Stimulated activated CD8-positive, alpha-beta memory T cell treated with anti-CD3 and anti-CD28 coated beads, Interleukin-4, amount 100 ng/mL, for 1 hour (primary cell): ENCODE data around the gene IGF1R.

Experiments
- DNase-seq, 2 donors: peaks; one replicate each; pipeline ENCODE4 v3.0.0-alpha.2; 2020; ENCODE audit warnings: low read depth in 2 of 2, low spot score in 1 of 2

The IGF1R gene

DNA sequence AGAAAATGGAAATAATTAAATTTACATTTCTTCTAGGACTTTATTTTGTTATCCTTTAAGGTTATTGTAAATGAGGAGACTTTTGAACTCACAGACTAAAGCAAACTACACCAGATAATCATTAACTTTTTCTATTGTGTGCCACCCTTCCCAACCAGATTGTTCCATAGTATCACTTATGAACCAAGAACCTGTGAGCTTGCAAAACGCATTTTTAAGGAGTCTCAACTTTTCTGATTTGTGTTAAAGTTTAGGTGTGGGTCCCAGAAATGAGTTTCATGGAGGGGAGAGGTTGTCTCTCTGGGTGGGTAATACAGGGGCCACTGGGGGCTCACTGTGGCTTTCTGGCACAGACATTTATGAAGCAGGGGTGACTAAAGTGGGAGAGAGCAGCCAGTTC lies 75.7 kb downstream of the IGF1R start:
- no peak for DNase-seq

DNA sequence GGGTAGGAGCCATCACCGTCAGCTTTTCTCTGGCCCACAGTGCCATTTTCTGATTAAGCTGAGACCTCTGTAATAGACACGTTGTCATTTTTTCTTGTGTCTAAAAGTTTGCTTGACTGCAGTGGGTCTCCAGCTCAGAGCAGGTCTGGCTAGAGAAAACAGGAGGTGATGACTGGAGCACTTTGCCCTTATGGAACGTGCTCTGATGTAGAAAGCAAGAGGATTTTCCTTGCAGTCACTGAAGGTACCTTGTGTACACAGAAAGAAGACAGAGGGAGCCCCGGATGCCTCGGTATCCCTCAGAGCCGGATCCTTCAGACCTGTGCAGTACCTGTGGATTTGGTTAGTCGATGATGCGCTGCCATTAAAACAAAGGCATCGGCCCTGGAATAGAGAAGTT lies 76.2 kb downstream of the IGF1R start:
- no peak for DNase-seq

DNA sequence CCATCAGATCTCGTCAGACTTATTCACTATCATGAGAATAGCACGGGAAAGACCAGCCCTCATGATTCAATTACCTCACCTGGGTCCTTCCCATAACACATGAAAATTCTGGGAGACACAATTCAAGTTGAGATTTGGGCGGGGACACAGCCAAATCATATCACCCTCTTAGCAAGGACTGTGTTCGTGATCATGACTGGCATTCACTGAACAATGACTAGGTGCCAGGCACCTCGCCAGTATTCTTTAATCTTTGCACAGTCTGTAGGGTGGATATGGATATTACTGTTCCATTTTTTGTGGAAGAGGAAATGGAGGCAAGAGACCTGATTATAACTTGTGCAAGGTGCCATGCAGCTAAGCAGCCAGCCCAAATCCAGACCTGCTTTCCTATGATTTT lies 77.5 kb downstream of the IGF1R start:
- no peak for DNase-seq

DNA sequence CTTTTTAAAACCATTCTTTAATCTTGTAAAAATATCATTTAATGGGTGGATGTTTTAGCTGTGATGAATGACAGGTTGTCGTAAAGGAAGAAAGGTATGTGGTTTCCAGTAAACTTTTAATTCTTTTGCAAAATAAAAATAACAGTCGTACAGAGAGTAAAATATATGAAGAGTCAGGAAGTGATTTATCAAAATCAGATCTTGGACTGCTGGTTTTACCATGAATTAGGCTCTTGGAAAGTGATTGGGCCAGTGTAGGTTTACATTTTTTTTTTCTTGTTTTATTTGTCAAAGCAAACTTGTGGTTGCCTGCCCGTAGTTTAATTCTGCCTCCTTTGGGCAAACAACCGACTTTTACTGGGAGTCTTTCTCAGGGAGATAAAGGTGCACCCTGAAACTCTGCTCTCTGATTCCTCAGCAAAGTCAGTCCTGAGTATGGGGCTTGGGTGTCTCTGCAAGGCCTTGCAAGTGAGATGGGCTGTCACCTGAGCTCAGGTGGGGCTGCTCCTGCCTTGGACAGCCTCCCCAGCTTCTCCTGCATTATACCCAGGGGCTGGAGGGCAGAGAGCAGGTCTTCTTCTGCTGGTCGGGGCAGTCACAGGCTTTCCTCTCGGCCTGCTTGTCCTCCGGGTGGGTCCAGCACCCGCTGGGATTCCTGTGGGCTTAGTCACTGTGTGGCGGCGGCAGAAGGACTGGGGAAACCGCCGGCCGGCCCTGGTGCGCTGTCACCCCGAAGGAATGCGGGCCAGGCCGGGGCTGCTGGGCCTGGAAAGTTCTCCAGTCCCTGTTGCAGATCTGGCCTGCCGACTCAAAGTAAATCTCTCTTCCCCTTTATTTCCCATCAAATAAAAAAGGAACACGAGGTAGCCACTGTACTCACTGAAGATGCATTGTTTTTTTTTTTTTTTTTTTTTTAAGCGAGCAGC lies 79.0 kb downstream of the IGF1R start:
- DNase-seq, result no peak

DNA sequence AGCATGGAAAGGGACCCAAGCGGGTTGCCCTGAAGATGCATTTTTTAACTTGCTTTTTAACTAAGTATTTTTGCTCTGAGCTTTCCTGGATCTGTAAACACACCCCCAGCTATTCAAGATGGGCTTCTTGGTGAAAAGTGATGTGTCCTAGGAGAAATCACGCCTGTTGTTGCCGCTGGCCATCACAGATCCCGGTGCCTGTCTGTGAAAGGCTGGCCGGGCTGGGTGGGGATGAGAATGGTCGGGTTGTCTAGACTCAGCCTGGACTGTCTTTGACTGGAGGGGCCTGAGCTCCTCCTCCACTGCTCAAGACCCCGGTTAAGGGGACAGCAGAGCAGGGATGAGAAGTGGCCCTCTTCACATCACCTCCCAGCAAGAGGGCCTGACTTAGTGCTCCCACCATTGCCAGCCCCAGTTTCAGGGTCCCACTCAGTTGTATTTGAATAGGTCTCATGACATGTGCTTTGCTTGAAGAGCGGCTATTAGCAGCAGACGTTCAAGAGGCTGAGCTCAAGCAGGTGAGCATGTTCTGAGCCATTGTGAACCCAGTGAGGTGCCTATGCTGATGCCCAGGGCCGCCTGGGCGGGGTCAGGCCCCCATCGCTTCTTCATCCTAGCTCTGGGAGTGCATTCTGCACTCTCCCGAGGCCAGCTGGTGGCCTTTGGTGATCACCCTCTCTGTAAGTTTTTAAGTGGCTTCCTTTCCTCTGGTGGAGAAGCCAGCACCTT lies 79.9 kb downstream of the IGF1R start:
- DNase-seq, result no peak

DNA sequence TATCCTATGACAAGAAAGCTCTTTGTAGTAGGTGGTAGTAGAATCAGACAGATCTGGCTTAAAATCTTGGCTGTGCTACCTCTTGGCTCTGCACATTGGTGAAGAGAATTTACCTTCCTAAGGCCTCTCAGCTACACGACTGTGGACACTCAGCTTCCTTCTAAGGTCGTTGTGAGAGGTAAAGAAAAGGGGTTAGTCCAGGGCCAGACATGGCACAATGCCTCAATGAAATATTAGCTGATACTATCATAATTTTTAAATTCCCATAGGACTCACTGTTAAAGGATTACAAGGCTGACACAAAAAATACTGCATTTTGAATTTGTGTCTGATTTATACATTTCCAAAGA lies 80.4 kb downstream of the IGF1R start:
- DNase-seq, result no peak

DNA sequence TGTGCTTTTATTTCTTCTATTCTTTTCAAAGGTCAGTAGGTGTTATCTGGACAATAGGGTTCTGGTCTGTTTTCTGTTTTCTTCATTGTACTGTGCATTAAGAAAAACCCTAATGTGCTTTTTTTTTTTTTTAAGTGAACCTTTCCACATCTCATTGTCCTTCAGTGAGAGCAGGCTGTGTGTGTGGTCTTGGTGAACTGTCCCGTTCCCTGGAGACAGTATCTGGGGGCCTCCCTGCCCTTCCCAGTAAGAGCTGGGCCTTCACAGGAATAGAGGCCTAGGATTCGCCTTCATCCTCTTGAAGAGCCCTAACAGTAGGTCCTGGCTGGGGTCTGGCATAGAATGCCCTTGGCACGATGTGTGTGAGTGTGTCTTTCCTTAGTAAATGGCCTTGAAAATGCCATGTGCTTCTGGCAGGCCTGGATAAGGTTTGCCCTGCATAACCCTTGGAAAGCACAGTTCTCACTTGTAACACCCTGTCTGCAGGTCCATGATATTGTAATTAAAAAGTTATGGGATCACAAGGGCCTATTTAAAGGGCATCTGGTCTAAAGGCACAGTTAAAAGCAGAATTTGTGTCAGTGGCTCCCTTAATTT lies 81.2 kb downstream of the IGF1R start:
- no peak for DNase-seq

DNA sequence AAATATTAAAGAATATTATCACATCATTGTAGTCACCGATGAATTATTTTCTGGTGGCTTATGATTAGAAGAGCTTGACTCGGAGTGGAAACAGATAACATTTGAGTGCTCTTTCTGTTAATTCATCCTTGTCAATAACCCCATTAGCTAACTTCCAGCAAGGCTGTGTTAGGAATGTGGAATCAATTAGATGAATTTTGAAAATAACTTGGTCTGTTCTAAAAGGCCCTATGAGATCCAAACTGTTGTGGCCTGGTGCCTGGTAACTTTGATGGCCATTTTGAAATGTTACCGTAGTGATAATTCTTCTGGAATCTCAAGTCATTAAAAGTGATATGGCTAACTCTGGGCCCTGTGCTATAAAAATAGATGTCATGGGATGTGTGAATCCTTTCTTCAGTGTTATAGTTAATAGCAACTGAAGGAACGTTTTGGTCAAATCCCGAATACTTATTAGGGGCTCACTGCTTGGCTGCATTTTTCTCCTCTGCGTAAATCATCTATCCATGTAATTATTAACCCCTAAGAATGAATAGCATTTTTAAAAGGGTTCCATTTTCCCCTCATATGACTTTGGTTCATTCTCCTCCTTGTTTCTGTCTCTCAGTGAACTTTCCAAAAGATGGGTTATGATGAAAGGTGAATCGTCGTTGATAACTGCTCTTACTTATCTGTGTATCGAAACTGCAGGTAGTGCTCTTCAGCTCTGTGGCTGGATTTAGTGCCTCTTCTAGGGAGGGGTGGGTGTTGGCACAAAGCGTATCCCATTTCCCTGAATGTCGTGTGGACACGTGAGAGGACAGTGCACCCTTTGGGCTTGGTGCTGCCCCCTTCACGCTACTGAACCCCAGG lies 82.7 kb downstream of the IGF1R start:
- DNase-seq, result no peak

DNA sequence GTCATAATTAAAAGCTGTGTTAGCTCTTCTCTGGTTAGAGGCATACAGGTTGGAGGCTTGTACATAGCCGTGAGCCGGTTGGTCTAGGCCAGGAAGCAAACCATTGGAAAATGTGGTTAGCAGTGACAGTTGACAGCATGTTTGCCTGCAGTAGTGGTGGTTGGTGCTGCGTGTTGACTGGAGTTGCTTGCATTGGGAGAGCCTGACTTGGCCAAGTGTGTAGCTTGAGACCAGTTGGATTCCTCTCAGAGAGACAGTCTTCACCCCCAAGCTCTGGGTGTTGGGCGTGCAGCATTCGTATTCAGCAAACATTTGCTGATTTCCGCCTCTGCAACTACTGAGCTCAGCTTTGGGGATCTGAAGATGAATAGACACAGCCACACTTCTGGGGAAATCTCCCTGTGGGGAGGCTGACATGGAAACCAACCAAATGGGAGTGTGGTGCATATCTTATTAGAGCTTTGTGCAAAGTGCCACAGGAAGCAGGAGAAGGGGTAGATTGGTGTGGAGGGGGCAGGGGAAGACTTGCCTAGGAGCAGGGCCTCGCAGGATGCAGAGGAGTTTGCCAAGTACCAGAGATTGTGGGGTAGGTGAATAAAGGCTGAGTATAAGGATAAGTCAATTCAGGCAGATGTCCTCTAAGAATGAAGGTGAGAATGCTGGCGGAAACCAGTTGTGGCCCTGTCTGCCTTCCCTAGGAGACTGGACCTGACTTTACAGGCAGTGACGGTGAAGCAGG lies 83.5 kb downstream of the IGF1R start:
- DNase-seq, result no peak

DNA sequence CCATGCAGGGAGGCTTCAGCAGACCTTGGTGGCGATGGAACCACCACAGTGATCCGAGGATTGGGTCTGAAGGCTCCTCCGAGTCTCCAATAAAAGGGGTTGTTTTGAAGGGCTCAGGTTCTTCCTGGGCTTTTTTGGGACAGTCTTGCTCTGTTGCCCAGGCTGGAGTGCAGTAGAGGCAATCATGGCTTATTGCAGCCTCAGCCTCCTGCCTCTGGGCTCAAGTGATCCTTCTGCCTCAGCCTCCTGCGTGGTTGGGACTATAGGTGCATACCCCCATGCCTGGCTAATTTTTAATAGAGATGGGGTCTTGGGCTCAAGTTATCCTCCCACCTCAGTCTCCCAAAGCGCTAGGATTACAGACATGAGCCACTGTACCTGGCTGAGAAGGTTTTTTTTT lies 84.8 kb downstream of the IGF1R start:
- no peak for DNase-seq

DNA sequence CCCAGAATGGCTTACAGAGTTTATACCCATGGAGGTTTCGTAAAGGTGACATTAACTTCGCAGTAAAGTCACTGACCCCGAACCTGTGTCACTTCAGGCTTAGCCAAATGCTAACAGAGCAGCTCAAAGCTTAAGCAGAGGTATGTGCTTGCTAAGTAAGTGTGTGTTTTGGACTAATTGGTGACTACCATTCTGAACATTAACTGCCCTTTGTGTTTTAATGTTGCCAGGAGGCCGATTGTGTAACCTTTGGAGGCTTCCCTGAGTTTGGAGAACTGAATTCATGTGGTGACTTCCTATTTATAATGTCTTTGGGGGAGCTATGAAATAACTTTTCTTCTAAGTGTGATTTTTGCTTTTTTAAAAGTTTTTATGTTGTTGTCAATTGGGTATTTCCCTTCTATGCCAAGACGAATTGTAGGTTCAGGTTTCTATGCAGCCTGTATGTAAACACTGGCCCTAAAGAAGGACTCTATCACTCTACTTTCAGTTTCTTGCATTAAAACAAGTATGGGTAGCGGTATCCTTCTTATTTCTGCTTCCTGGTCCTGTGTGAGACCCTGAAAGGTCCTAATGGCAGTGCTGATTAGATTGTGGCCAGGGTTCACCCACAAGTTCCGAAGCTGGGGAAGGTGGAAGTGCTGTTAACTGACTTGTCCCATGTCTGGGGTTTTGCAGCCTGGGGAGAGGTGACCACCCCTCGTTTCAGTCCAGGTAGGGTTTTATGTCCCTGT lies 86.3 kb downstream of the IGF1R start:
- DNase-seq, result no peak

DNA sequence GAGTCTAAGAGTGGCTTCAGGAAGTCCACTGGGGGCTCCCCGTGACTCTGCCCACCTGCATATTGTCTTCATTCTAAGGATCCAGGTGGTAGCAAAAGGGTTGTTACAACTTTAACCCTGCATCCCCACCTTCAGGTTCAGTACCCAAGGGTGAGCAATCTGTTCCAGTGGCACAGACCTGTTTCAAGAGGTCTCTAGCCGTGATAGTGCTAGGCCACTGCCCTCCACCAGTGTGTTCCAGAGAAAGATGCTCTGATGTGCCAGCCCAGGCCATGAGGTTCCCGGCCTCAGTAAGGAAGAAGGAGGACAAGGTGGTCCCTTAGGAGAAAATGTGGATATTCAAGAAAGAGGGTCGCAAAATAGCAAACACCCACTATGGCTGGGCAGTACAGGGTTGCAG lies 87.0 kb downstream of the IGF1R start:
- DNase-seq, result no peak

DNA sequence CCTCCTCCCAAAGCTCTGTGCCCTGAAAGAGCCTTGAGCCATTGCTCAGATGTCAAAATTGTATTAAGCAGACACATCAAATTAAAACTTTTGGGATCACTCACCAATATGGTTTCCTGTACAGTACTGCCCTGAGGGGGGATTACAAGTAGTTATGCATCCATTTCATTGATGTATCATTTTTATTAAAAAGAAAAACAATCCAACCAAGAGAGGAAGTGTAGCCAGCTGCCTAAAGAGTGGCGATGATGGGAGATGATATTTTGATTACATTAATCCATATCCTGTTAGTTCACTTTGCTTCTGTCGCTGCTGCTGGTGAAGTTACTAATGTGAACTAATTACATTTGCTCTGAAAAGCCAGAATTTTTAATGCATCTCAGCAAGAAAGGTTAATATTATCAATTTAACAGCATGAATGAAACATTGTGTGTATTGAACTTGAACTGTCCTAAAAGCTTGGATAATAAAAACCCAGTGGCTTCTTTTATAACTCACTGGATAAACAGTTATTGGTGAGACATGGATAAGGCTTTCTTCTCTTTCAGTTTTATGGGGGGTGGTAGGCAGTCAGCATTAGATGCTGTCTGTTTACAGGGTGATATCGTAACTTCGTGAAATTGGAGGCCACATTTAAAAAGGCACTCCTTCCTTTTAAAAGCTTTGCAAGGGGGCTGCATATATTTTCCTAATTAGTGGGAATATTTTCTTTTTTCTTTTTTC lies 87.7 kb downstream of the IGF1R start:
- no peak for DNase-seq

DNA sequence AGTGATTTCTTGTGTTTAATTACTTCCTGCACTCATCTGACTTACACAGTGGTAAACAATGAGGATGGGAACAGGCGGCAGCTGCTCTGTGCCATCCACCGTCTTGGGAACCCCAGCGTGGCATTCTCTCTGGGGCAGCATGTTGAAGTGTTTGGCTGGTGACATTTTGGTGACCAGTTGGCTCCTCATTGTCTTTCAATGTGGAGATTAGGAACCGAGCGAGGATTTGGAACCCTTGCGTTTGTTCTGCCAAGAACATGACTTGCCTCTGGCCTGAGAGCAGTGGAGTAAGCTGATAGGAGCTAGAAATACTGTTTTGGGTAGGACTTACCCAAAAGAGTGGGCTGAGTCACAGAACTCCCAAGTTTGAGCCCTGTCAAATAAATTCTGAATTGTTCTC lies 88.8 kb downstream of the IGF1R start:
- no peak for DNase-seq

DNA sequence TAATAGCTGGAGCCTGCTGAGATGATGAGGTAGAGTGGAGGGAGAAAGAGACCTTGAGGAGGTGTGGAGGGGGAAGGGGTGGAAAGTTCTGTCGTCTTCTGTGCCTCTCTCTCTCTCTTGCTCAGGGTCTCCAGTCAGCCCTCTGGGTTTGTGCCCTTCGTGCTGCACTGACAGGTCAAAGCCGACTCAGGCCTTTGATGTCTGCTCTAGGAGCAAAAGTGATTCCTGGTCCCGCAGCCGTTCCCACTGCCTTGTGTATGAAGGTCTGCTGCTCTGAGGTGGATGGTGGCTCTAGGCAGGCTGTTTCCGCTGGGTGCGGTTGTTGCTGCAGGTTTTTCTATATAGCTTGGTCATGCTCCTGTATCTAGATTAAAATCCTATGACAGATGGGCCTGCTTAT lies 89.4 kb downstream of the IGF1R start:
- no peak for DNase-seq

DNA sequence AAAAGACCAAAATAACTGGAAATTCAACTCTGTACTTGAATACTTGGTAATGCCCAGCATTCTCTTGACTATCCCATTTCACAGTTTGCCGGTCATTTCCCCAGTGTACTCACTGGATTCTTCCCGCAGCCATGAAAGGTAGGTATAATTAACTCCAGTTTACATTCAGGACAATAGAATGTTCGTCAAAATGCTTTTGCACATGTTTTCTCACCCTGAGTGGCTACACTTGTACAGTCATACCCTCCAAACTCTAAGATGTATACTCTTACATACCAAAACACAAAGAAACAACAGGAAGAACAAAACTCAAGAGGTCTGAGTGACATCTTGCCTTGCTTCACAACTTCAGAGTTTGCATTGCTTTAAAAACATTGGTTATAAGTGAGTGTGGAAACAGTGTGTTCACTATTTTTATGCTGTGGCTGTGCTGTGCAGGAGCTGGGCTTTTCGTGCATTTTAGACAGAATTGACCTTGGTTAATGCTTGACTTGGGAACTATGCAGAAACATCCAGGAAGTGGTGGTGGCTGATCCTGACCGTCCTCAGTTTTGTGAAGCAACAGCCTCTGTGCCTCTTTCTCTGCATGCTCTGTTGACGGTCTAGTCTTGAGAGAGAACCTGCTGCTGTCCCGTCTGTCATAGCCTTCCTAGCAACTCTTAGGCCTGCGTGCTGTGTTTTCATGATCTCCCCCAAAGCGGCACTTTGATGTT lies 90.5 kb downstream of the IGF1R start:
- DNase-seq, result no peak

DNA sequence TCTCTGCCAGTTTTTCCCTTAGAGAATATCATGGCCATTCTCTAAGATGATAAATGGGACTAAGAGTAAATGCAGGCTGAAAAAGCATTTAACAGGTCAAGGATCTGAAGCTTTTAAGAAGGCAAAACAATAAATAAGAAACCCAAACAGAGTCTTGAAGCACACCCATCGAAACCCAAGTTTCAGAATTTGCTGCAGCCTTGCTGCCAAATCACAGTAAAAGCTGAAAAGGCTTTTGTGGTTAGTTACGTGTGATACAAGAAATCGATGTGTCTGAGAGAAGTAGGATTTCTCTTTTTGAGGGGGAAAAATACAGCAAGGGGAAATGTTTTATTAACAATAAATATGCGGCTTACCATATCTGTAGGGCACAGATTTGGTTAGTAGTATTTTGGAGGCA lies 92.0 kb downstream of the IGF1R start:
- DNase-seq, result no peak

DNA sequence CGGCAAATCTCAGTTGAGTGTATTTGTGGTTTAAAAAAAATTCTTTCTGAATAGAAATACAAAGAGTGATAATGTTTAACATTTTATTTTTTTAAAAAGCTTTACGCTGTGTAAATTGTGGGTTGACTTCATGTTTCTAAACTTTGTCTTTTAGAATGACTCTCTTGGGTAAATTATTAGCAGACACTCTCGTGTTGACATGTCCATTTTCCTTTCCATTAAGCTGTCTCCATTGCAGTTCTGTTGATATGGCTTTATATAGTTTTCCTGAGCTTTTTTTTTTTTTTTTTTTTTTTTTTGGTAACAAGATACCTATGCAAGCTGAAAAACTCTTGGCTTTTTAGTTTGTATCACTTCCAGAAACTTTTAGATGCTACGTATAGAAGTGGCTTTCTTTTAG lies 92.6 kb downstream of the IGF1R start:
- no peak for DNase-seq

DNA sequence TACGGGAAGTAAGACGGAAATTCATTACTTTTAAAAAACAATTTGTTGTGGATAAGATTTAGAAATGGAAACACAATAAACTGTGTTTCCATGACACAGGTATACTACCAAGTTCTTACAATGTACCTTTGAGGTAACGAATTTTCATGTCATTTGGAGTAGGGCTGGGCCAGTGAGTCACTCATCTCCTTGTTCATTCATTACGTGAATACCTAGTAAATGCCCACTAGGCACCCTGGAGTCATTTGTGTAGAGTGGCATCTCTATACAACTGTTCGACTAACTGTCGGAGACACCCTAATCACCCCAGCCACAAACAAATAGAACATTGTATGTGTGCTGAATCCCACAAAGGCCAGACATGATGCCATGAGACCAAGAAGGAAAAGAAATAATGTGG lies 94.8 kb downstream of the IGF1R start:
- DNase-seq, result no peak
